ENCODE measurements around the gene DUSP22.

DUSP22 gene

GRCh38 chr6:392441-393390, 100.4 kb downstream of the DUSP22 start:
- no peak for DNase-seq (ENCODE audit: low read depth in 1 of 2, low spot score in 1 of 2)

- no peak for DNase-seq (ENCODE audit: low read depth in 1 of 2, low spot score in 1 of 2)
Observed at GRCh38 chr6:393391-394221, 101.3 kb downstream of the DUSP22 start.

- no peak for DNase-seq (ENCODE audit: low read depth in 1 of 2, low spot score in 1 of 2)
Observed at GRCh38 chr6:394641-395289, 102.5 kb downstream of the DUSP22 start.

- DNase-seq (ENCODE audit: low read depth in 1 of 2, low spot score in 1 of 2): no peak
Observed at GRCh38 chr6:395432-396125, 103.3 kb downstream of the DUSP22 start.

- no peak for DNase-seq (ENCODE audit: low read depth in 1 of 2, low spot score in 1 of 2)
Observed at GRCh38 chr6:396126-396520, 103.8 kb downstream of the DUSP22 start.

- no peak for DNase-seq (ENCODE audit: low read depth in 1 of 2, low spot score in 1 of 2)
Observed at GRCh38 chr6:397056-397455, 104.8 kb downstream of the DUSP22 start.

- DNase-seq (ENCODE audit: low read depth in 1 of 2, low spot score in 1 of 2): no peak
Observed at GRCh38 chr6:397604-398003, 105.3 kb downstream of the DUSP22 start.

- no peak for DNase-seq (ENCODE audit: low read depth in 1 of 2, low spot score in 1 of 2)
Observed at GRCh38 chr6:398065-398464, 105.8 kb downstream of the DUSP22 start.

- DNase-seq (ENCODE audit: low read depth in 1 of 2, low spot score in 1 of 2): no peak
Observed at GRCh38 chr6:398558-399078, 106.3 kb downstream of the DUSP22 start.

- DNase-seq (ENCODE audit: low read depth in 1 of 2, low spot score in 1 of 2): no peak
Observed at GRCh38 chr6:399785-400534, 107.7 kb downstream of the DUSP22 start.

- no peak for DNase-seq (ENCODE audit: low read depth in 1 of 2, low spot score in 1 of 2)
Observed at GRCh38 chr6:400815-401214, 108.5 kb downstream of the DUSP22 start.

Data from activated CD4-positive, alpha-beta T cell treated with anti-CD3 and anti-CD28 coated beads, Interleukin-2, amount 50 U/mL, for 24 hours (primary cell).